IMR-90 (cell line): ENCODE results near the gene CAVIN1. TPM values are rescaled to one million over a fixed set of nuclear protein-coding genes. Genes with fewer than 3 reads are reported as not detected.

ENCODE experiments used
- POLR2A ChIP-seq: IDR thresholded peaks from 2 replicates; pipeline ENCODE4 v1.6.1; 2012; ENCODE audit warnings: mild to moderate bottlenecking, low read depth, low read length
- RFX5 ChIP-seq: IDR thresholded peaks from 2 replicates; pipeline ENCODE4 v1.8.0; 2012; ENCODE audit warnings: low read depth, mild to moderate bottlenecking, low read length, moderate library complexity
- SMC3 ChIP-seq: fragments of 150-350 bp; IDR thresholded peaks from 2 replicates; pipeline ENCODE4 v1.6.1; 2016; ENCODE audit warnings: low read depth, mild to moderate bottlenecking, antibody characterized with exemption, low read length, moderate library complexity
- polyA plus RNA-seq, 3 experiments: library from polyadenylated mRNA; depleted of rRNA; stranded (reverse); fragments of >200 nt; gene quantifications; 2 replicates each; pipeline ENCODE4 v1.2.3, GENCODE V29; 2012; ENCODE audit warnings: low replicate concordance in 1 of 3
- total RNA-seq: library from RNA; depleted of rRNA; stranded (reverse); fragments of >200 nt; gene quantifications from 2 replicates; pipeline ENCODE4 v1.2.3, GENCODE V29; 2012
- TF ChIP-seq, protein P1 (sequence below): fragments of 150-350 bp; IDR thresholded peaks from 2 replicates; pipeline ENCODE4 v1.6.1; 2017; ENCODE audit warnings: mild to moderate bottlenecking, antibody characterized with exemption, low read length, low read depth

The CAVIN1 gene
- total and polyA plus RNA-seq, 2 of the 4 experiments (the other 2 are of a cell fraction) = 491 to 556 TPM

DNA sequence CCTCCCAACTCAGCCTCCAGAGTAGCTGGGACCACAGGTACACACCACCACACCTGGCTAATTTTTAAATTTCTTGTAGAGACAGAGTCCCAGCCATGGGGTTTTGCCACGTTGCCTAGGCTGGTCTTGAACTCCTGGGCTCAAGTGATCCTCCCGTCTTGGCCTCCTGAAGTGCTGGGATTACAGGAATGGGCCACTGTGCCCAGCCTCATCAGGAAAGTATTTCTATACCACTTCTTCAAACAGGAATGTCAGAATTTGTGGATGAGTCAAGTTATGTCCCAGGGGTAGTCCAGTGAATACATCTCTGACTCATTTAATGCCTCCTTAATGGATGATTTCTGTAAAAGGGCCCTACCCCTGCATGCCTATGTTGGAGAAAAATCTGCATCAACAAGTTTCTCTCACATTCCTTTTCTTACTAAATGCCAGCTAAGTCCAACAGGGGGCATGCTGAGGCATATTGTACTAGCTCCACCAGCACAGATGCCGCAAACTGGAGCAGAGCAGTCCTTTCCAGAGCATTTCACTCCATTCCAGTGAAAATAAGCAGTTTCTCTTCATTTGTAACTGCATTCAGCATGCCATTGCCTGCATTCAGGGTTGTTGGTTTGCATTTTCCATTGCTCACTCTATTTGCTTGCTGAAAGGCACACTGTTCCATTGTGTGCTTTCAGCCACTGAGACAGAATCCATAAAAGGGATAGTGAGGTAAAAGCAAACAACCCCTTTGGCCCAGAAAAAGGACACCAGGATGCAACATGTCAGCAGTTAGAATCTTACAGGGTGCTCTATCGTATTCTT is 5.3 kb upstream of the CAVIN1 start (continued):
- TF ChIP-seq, protein P1, sequence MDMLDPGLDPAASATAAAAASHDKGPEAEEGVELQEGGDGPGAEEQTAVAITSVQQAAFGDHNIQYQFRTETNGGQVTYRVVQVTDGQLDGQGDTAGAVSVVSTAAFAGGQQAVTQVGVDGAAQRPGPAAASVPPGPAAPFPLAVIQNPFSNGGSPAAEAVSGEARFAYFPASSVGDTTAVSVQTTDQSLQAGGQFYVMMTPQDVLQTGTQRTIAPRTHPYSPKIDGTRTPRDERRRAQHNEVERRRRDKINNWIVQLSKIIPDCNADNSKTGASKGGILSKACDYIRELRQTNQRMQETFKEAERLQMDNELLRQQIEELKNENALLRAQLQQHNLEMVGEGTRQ = no peak
- TF ChIP-seq RFX5 (no peak), POLR2A (peak; percentile 45; the same call in 1 of the 2 replicates), SMC3 (peak; percentile 84)
